ENCODE results near the gene RYR1. TPM values are rescaled to one million over a fixed set of nuclear protein-coding genes. Genes with fewer than 3 reads are reported as not detected.

Gene RYR1
- total and polyA plus RNA-seq, 7 donors, result under 0.01 to 4.1 (median 0.85) TPM

DNA sequence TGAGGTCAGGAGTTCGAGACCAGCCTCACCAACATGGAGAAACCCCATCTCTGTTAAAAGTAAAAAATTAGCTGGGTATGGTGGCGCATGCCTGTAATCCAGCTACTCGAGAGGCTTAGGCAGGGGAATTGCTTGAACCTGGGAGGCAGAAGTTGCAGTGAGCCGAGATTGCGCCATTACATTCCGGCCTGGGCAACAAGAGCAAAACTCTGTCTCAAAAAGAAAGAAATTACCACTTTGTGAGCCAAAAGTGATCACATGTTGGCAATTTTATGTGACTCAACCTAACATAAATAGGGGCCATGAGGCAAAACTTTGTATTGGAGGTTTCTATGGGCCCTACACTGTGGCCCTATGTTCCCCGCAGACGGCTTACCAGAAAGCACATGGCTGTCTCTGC is 112.1 kb downstream of the RYR1 start:
- Histone ChIP-seq H3K27me3 (no peaks in the 10 kb centered on the region), H3K9me3 (no peaks in the 10 kb centered on the region), H3K36me3 (no peaks in the 10 kb centered on the region), H3K4me3 (no peak overlapping the region), H3K27ac (no peak overlapping the region), H3K4me1 (peaks cover 0 to 16% (median 7%) of the 10 kb centered on the region in 4 donors)
- no peak for TF ChIP-seq POLR2AphosphoS5 (IDR thresholded peaks at IDR 0.05)
- TF ChIP-seq POLR2A (IDR thresholded peaks at IDR 0.05), result no peak
- TF ChIP-seq, protein P1, sequence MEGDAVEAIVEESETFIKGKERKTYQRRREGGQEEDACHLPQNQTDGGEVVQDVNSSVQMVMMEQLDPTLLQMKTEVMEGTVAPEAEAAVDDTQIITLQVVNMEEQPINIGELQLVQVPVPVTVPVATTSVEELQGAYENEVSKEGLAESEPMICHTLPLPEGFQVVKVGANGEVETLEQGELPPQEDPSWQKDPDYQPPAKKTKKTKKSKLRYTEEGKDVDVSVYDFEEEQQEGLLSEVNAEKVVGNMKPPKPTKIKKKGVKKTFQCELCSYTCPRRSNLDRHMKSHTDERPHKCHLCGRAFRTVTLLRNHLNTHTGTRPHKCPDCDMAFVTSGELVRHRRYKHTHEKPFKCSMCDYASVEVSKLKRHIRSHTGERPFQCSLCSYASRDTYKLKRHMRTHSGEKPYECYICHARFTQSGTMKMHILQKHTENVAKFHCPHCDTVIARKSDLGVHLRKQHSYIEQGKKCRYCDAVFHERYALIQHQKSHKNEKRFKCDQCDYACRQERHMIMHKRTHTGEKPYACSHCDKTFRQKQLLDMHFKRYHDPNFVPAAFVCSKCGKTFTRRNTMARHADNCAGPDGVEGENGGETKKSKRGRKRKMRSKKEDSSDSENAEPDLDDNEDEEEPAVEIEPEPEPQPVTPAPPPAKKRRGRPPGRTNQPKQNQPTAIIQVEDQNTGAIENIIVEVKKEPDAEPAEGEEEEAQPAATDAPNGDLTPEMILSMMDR (IDR thresholded peaks at IDR 0.05), result no peak
- no peak for TF ChIP-seq EP300 (IDR thresholded peaks at IDR 0.05)
- DNase-seq, result no peak
- WGBS, 2 donors, result 92 to 97% methylated on average over 8 of the region's 8 CpGs
- intact Hi-C loops (cut with DNase I), result loop anchor here (2.0 kb wide), 1 partner anchor 385 kb away; the partner anchor contains the start of genes MRPS12 and SARS2

DNA sequence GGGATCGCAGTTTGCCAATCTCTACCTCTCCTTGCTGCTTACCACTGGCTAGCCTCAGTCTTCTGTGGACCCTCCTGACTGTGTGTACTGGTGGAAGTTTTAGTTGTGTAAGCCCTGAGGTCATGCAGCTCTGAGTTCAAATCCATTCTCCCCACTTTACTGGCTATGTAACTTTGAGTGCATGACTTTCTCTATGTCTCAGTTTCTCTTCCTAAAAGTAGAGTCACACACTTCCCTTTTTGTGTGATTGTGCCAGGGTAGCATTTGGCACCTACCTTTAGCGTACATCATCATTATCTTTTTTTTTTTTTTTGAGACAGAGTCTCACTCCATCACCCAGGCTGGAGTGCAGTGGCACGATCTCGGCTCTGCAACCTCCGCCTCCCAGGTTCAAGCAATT is 113.9 kb downstream of the RYR1 start:
- 82 to 89% methylated on average over 5 of the region's 5 CpGs for WGBS, 2 donors
- intact Hi-C loops (cut with DNase I), result no loop called here

DNA sequence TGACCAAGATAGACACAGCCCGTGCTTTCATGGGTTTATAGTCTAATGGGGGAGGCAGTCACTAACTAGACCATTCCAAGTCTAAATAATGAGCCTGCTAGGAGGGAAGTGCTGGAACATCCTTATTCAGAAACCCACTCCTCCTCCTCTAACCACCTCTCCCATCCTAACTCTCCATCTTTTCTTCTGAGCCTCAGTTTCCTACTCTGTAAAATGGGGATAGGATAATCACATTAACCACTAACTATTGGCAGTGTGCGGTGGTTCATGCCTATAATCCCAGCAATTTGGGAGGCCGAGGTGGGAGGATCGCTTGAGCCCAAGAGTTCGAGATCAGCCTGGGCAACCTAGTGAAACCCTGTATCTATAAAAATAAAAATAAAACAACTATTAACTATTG is 115.6 kb downstream of the RYR1 start:
- Histone ChIP-seq H3K4me1 (peaks cover 0 to 10% (median 4%) of the 10 kb centered on the region in 4 donors), H3K4me3 (no peak overlapping the region), H3K9me3 (no peaks in the 10 kb centered on the region), H3K27me3 (no peaks in the 10 kb centered on the region), H3K27ac (no peak overlapping the region), H3K36me3 (no peaks in the 10 kb centered on the region)
- no peak for DNase-seq
- TF ChIP-seq EP300 (IDR thresholded peaks at IDR 0.05) (no peak), POLR2A (IDR thresholded peaks at IDR 0.05) (no peak), POLR2AphosphoS5 (IDR thresholded peaks at IDR 0.05) (no peak)
- TF ChIP-seq, protein P1 (IDR thresholded peaks at IDR 0.05), result no peak
- intact Hi-C loops (cut with DNase I), result no loop called here
- 86 to 92% methylated on average over 5 of the region's 5 CpGs for WGBS, 2 donors

More for the DNA sequence above, 113.9 kb downstream of the RYR1 start:
- no peak overlapping the region for H3K4me3 ChIP-seq
- H3K9me3 ChIP-seq, result no peaks in the 10 kb centered on the region
- no peak for TF ChIP-seq POLR2AphosphoS5 (IDR thresholded peaks at IDR 0.05)
- no peak for TF ChIP-seq POLR2A (IDR thresholded peaks at IDR 0.05)
- TF ChIP-seq, protein P1 (IDR thresholded peaks at IDR 0.05), result no peak
- TF ChIP-seq EP300 (IDR thresholded peaks at IDR 0.05), result no peak
- peaks cover 0 to 16% (median 7%) of the 10 kb centered on the region in 4 donors for H3K4me1 ChIP-seq
- H3K36me3 ChIP-seq, result no peaks in the 10 kb centered on the region
- DNase-seq, result no peak
- no peak overlapping the region for H3K27ac ChIP-seq
- no peaks in the 10 kb centered on the region for H3K27me3 ChIP-seq

DNA sequence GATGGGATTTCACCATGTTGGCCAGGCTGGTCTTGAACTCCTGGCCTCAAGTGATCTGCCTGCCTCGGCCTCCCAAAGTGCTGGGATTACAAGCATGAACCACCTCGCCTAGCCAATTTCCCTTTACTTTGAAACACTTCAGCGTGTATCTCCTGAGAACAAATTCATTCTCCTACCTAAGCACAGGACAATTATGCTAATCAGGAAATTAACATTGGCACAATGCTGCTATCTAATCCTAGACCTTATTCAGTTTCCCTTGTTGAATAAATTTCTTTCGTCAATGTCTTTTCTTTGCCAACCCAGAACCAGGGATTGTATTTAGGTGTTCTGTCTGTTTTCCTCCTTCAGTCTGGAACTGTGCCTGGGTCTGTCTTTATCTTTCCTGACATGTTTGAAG is 116.5 kb downstream of the RYR1 start:
- intact Hi-C loops (cut with DNase I), result no loop called here

More for the DNA sequence above, 116.5 kb downstream of the RYR1 start:
- Histone ChIP-seq H3K4me3 (no peak overlapping the region), H3K9me3 (no peaks in the 10 kb centered on the region), H3K27ac (no peak overlapping the region), H3K36me3 (no peaks in the 10 kb centered on the region), H3K4me1 (peaks cover 0 to 2% (median 0%) of the 10 kb centered on the region in 4 donors), H3K27me3 (peaks cover 0 to 3% (median 0%) of the 10 kb centered on the region in 3 donors)
- DNase-seq, result no peak
- 75 to 86% methylated on average over 4 of the region's 4 CpGs for WGBS, 2 donors
- no peak for TF ChIP-seq POLR2A (IDR thresholded peaks at IDR 0.05)
- TF ChIP-seq, protein P1 (IDR thresholded peaks at IDR 0.05), result no peak
- TF ChIP-seq POLR2AphosphoS5 (IDR thresholded peaks at IDR 0.05), result no peak
- no peak for TF ChIP-seq EP300 (IDR thresholded peaks at IDR 0.05)
